Renal cortical epithelial cell (primary cell): ENCODE data around the gene BSCL2. TPM values are rescaled to one million over a fixed set of nuclear protein-coding genes. Genes with fewer than 3 reads are reported as not detected.
"Not testable (repeated sequence)": the region's sequence is repeated elsewhere in the genome, so short reads cannot be mapped to it uniquely, and the experiment has no call there.

ENCODE experiments used
- DNase-seq: peaks from one replicate; pipeline ENCODE4 v3.0.0-alpha.2; 2011; ENCODE audit warnings: low read depth
- total RNA-seq: library from RNA; depleted of rRNA; stranded (reverse); fragments of >200 nt; gene quantifications from 2 replicates; pipeline ENCODE4 v1.2.3, GENCODE V29; 2014

BSCL2 gene
- total RNA-seq, result 47.8 and 50.4 TPM in 2 replicates

DNA sequence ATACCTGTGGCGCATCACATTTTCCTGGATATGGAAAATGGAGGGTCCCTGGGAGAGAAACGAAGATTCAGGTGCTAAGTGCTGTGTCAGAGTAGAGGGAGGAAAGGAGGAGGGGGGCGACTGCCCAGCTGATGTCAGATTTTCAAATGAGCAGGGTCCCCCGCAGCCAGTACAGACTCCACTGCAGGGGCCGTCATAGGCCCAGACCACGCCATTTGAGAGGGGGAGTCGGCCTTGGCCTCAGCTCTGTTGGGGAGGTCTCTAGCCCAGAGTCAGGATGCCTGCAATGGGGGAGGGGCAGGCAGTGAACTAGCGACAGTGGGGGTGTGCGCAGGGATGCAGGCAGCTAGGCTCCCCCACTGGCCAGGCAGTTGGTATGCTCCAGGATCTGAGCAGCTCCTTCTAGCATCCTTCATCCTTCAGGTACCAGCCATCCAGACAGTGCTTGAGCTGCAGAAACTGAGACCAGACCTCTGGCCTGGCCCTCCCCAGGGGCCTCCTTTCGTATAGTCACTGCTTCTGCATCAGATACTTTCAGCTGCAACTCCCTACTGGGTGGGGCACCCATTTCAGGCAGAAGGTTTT lies at the start of gene BSCL2, which contains the start of gene GNG3:
BSCL2 (minus strand) TSS at position 148 of the 585 bp plus-strand sequence. CDS start 229 bp downstream, outside the sequence.
GNG3 (plus strand) TSS at position 400 of the 585 bp plus-strand sequence. CDS start 620 bp downstream, outside the sequence.
- no peak for DNase-seq

- DNase-seq, result no peak
These were observed 47.9 kb upstream of the BSCL2 start for GRCh38 chr11:62755086-62755615.

GRCh38 chr11:62753736-62754603 lies 46.7 kb upstream of the BSCL2 start, which contains the start of gene ZBTB3:
Gene ZBTB3 (minus strand): TSS chr11:62754160. CDS start chr11:62753664, 496 bp downstream.
- peak; percentile 99 for DNase-seq

DNA sequence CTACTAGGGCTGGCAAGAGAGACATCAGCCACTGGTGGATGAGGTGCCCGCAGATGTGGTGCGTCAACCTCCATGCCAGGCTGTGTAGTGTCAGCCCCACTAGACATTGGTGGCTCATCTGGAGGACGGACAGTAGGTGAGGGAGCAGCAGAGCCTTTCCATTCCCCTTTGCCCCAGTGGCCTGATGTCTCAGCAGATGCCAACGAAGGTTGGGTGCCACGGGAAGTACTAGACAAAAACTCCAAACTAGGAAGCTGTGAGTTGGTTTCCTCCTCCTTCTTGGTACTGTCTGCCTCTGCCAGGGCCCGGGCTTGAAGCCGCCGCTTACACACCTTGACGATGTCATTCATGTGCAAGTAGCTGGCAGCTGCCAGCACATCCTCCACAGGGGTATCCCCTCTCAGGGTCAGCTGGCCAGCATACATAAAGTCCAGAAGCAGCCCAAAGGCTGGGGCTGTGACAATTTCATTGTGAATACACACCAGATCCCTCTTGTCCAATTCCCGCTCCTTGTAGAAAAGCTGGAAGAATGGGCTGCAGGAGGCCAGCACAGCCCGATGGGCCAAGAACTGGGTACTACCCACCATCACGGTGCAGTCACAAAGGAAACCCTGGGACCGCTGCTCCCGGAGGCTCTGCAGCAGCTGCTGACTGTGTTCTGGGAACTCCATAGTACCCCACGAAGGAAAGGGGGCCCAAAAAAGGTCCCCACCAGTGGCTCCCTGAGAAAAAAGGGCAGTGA lies 45.9 kb upstream of the BSCL2 start:
- DNase-seq, result no peak

GRCh38 chr11:62752177-62752785 lies 45.1 kb upstream of the BSCL2 start:
- no peak for DNase-seq

DNA sequence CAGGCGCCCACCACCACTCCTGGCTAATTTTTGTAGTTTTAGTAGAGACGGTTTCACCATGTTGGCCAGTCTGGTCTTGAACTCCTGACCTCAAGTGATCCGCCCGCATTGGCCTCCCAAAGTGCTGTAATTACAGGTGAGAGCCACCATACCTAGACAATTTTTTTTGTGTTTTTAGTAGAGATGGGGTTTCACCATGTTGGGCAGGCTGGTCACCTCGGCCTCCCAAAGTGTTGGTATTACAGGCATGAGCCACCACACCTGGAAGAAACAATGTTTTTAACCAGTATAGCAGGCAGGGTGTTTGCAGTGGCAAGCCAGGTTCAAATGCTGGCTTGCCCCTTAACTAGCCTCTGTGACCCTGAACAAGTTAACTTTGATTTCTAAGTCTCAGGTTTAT lies 42.7 kb upstream of the BSCL2 start:
- not testable (repeated sequence) for DNase-seq

GRCh38 chr11:62747475-62748160 lies 40.4 kb upstream of the BSCL2 start:
- no peak for DNase-seq

DNA sequence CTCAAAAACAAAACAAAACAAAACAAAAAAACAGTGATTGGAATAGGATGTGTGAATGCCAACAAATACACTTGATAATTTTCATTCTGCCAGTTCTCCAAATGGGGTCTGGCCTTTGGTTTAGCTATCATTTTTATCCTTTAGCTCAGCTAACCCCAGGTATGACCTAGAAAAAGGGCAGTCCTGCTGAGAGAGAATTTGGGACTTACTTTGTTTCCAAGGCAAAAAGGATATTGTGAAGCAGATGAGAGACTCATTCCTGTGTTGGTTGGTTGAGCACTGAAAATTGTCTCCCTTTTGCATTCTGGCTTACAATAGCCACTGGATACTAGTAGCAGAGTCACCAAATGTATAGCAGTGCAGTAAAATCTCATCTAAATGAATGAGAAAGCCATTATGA lies 30.0 kb upstream of the BSCL2 start:
- no peak for DNase-seq

GRCh38 chr11:62732830-62733229 lies 25.6 kb upstream of the BSCL2 start:
- peak; percentile 53 for DNase-seq

DNA sequence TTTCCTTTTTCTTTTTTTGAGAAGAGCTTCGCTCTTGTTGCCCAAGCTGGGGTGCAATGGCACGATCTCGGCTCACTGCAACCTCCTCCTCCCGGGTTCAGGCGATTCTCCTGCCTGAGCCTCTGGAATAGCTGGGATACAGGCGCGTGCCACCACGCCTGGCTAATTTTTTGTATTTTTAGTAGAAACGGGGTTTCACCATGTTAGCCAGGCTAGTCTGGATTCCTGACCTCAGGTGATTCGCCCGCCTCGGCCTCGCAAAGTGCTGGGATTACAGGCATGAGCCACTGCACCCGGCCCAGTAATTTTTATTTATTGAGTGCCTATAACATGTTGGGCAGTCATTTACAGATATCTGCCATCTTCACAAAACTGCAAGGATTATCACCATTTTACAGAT lies 22.9 kb upstream of the BSCL2 start:
- not testable (repeated sequence) for DNase-seq

DNA sequence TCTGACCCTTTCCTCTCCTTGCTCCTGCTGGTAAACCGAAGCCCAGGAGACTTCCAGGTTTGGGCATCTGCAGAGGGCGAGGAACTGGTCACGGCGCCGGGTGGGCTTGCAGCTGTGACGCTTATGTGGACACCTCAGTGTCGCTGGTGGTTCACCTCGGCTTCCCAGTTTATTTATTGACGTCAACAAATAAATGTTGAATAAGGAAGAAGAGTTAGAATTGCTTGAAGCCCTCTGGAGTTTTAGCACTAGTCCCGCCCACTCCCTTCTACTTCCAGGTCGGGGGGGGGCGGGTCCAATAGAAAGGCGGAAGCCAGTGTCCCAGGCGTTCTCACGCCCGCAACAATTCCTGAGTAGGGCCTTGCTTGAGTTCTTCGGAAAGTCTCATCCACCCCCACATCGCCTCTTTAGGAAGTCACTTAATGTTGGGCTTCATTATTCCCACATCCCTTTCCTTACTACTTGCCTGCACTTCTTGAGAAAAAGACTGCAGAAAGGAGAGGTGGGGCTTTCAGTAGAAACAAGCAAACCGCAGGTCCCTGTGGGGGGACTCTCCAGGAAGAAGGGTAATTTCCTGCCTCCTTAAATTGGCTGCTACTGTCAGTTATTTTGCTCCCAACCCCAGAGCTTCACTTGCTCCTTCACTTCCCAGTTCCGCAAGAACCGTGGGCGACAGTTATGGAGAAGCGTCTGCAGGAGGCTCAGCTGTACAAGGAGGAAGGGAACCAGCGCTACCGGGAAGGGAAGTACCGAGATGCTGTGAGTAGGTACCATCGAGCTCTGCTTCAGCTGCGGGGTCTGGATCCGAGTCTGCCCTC lies 21.2 kb upstream of the BSCL2 start, which contains the start of gene TTC9C:
TTC9C (plus strand) TSS at position 316 of the 818 bp plus-strand sequence; CDS start at position 679, 363 bp downstream.
- peak; percentile 78 for DNase-seq

DNA sequence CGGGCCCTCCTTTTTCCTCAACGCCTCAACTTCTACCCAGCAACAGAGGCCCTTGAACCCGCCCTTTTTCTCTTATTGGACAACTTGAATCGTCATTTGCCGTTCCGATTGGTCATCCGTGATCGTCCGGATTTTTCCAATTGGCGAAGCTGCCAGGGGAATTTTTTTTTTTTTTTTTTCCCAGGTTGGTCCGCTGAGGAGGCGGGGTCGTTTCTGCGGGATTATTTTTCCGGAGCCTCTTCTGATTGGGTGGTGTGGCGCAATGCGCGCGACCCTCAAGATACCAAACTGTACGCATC lies 20.6 kb upstream of the BSCL2 start:
- DNase-seq, result peak; percentile 96

GRCh38 chr11:62727165-62727871 lies 20.1 kb upstream of the BSCL2 start, which contains the start of gene HNRNPUL2:
Gene HNRNPUL2 (minus strand): TSS chr11:62727457. CDS start chr11:62727156, 301 bp downstream.
- DNase-seq, result peak; percentile 94

DNA sequence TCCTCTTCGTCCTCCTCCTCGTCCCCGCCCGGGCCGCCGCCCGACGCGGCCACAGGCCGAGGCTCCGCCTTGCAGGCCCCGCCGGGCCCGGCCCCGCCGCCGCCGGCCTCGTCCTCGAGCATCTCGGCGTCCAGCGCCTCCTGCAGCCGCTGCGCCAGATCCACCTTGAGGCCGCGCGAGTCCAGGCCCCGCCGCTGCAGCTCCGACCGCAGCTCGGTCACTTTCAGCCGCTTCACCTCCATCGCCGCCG lies 19.6 kb upstream of the BSCL2 start:
- no peak for DNase-seq

GRCh38 chr11:62726156-62726914 lies 19.1 kb upstream of the BSCL2 start:
- no peak for DNase-seq

DNA sequence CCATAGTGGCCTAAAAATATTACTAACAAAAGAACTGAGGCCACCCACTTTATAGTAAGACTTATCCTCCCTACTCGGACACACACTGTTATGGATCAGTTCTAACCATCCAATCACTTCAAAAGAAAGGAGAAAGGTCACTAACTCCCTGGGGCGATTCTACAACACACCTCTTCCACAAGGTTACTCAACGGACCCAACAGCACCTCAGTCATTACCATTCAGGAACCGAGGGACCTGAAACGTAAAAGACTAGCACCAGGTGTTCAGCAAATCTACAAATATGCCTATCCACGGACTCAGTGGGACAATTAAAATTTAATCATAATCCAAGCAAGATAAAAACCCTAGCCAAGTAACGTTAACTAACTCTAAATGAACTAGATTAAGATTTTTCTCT lies 18.4 kb upstream of the BSCL2 start:
- DNase-seq, result no peak

- DNase-seq, result no peak
These were observed 16.9 kb upstream of the BSCL2 start for GRCh38 chr11:62724171-62724570.

DNA sequence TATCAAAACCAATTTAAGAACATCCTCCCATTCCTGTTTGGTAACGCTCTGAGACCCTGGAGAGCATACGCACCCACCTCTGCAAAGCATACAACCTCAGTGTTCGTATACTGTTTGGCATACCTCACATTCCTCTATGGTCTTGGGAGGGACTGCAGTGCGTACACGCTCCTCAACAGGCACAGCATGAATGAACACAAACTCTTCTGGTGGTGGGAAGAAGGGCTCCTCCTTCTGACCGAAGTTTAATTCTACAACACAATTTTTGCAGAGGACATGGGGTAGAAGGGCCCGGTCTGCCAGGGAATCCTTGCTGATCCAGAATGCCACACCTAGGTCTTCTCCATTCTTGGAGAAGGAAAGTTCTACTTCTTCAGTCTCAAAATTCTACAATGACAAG lies 14.8 kb upstream of the BSCL2 start:
- DNase-seq, result peak; percentile 41
